ENCODE results near the gene DNASE1.

Gene DNASE1

DNA sequence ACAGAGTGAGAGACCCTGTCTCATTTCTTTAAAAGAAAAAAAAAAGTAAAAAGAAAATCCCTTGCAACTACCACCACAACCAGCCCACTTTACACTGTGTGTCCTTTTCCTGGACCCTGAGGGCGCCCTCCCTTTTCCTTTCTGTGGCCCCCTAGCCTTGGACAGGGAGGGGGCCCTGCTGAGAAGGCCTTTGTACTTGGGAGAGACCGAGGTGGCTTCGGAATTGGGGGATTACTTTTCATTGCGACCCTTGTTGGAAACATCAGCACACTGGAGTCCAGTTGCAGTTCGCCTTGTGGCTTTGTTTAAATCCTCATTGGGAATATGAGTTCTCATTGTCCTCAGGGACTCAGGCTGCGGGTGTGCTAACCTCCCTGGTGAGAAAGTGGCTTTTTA, 9.4 kb upstream of the DNASE1 start:
- TF ChIP-seq, protein P1, sequence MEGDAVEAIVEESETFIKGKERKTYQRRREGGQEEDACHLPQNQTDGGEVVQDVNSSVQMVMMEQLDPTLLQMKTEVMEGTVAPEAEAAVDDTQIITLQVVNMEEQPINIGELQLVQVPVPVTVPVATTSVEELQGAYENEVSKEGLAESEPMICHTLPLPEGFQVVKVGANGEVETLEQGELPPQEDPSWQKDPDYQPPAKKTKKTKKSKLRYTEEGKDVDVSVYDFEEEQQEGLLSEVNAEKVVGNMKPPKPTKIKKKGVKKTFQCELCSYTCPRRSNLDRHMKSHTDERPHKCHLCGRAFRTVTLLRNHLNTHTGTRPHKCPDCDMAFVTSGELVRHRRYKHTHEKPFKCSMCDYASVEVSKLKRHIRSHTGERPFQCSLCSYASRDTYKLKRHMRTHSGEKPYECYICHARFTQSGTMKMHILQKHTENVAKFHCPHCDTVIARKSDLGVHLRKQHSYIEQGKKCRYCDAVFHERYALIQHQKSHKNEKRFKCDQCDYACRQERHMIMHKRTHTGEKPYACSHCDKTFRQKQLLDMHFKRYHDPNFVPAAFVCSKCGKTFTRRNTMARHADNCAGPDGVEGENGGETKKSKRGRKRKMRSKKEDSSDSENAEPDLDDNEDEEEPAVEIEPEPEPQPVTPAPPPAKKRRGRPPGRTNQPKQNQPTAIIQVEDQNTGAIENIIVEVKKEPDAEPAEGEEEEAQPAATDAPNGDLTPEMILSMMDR (IDR thresholded peaks at IDR 0.05; ENCODE audit: low read depth, low read length) = no peak
- H3K36me3 ChIP-seq = no peaks in the 10 kb centered on the region; the same call in 1 of the 2 replicates
- H3K9me3 ChIP-seq (ENCODE audit: severe bottlenecking) = no peaks in the 10 kb centered on the region
- no peak for DNase-seq
- no peaks in the 10 kb centered on the region for H3K27me3 ChIP-seq (ENCODE audit: insufficient read depth, low read depth, severe bottlenecking)
- no peak overlapping the region for H3K27ac ChIP-seq
- no peak overlapping the region for H3K4me3 ChIP-seq (ENCODE audit: low read depth, low read length)

DNA sequence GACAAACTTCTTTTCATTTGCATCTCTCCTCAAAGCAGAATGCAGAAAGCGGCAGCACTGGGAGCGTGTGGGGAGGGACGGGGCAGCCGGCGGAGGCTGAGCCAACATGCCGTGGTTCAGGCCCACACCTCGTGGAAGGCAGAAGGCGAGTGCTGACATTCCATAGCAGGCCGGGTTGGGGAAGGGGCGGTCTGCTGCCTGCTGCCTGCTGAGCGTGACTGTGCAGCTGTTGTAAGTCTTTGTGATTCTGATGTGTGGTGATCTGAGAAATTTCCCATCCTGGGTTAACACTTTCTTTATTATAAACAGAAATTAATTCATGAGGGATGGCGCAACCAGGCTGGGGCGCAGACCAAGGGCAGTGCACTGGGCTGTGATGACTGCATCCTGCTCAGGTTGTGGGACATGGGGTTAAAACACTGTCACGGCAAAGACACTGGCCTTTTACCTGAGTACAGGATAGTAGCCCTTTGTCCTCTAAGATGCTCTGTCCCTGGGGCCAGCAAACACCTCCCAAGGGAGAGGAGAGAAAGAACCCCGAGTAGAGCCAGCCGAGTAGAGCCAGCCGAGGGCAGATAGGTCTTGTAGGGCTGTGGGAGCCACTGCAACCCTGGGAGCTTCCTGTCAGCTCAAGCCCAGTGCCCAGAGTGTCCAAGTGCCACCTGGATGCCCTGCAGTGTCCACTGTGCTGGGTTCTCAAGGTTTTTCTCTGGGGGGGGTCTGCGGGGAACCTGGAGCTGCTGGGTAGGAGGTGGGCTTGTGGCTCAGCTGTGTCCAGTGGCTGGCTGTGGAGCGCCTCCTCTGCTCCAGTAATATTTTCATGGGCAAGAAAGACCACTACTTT, 8.8 kb upstream of the DNASE1 start:
- TF ChIP-seq, protein P1 (IDR thresholded peaks at IDR 0.05; ENCODE audit: low read depth, low read length) = no peak
- Histone ChIP-seq H3K36me3 (no peaks in the 10 kb centered on the region; the same call in 1 of the 2 replicates), H3K9me3 (ENCODE audit: severe bottlenecking) (no peaks in the 10 kb centered on the region), H3K27ac (no peak overlapping the region), H3K4me3 (ENCODE audit: low read depth, low read length) (no peak overlapping the region), H3K27me3 (ENCODE audit: insufficient read depth, low read depth, severe bottlenecking) (no peaks in the 10 kb centered on the region)
- no peak for DNase-seq

DNA sequence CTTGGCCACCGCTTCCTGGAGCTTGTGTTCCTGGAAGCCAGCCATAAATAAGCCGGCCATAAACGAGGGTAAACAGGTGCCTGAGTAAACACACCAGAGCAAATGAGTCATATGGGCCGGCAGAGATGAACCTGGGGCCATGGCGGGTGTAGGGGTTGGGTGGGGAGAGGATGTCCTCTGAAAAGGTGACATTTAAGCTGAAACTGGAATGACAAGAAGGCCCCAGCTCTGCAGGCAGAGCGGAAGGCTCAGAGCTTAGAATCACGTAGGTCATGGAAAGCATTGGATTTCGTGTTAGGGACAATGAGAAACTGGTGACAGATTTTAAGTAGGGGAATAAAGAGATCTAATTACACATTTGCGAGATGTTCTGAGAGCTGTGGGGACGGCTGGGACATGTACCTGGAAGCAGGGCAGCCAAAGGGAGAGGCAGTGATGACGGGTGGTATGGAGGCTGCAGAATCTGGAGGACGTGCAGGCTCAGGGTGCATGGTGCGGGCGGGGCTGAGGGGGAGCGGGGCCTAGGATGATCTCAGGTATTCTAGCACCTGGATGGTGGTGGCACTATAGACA, 8.1 kb upstream of the DNASE1 start:
- H3K27me3 ChIP-seq (ENCODE audit: insufficient read depth, low read depth, severe bottlenecking) = no peaks in the 10 kb centered on the region
- no peaks in the 10 kb centered on the region; the same call in 1 of the 2 replicates for H3K36me3 ChIP-seq
- H3K9me3 ChIP-seq (ENCODE audit: severe bottlenecking) = no peaks in the 10 kb centered on the region
- DNase-seq = no peak
- no peak overlapping the region for H3K27ac ChIP-seq
- H3K4me3 ChIP-seq (ENCODE audit: low read depth, low read length) = no peak overlapping the region
- TF ChIP-seq, protein P1 (IDR thresholded peaks at IDR 0.05; ENCODE audit: low read depth, low read length) = no peak

DNA sequence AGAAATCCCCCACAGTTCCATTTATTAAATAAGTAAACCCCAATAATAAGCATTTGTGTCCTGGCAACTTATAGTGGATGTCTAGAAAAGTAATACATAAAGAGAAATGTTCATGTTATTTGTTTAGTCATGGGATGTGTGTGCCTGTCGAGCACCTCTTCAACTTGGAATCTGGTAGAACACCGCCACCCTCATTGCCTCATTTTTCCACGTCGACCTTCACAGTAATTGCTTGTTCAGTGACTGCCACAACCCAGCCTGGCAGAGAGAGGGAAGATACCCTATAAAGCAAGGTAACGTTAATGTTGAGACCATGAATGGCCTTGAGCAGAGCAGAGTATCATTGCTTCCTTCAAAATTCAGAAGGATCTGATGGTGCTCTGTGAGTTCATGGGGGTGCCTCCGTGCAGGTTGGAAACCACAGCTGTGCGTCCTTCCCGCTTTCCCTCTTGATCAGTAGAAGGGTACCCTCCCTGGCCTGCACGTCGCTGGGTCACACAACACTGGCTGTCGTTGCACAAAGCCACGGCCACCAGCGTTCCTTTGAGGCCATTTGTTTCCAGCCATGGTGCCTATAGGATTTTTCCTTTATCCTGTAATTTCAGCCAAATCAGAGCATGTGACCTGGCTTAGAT, 3.7 kb upstream of the DNASE1 start:
- Histone ChIP-seq H3K36me3 (peaks cover 25% of the 10 kb centered on the region), H3K27me3 (ENCODE audit: insufficient read depth, low read depth, severe bottlenecking) (no peaks in the 10 kb centered on the region), H3K4me3 (ENCODE audit: low read depth, low read length) (no peak overlapping the region), H3K27ac (no peak overlapping the region), H3K9me3 (ENCODE audit: severe bottlenecking) (no peaks in the 10 kb centered on the region)
- TF ChIP-seq, protein P1 (IDR thresholded peaks at IDR 0.05; ENCODE audit: low read depth, low read length) = no peak
- no peak for DNase-seq

DNA sequence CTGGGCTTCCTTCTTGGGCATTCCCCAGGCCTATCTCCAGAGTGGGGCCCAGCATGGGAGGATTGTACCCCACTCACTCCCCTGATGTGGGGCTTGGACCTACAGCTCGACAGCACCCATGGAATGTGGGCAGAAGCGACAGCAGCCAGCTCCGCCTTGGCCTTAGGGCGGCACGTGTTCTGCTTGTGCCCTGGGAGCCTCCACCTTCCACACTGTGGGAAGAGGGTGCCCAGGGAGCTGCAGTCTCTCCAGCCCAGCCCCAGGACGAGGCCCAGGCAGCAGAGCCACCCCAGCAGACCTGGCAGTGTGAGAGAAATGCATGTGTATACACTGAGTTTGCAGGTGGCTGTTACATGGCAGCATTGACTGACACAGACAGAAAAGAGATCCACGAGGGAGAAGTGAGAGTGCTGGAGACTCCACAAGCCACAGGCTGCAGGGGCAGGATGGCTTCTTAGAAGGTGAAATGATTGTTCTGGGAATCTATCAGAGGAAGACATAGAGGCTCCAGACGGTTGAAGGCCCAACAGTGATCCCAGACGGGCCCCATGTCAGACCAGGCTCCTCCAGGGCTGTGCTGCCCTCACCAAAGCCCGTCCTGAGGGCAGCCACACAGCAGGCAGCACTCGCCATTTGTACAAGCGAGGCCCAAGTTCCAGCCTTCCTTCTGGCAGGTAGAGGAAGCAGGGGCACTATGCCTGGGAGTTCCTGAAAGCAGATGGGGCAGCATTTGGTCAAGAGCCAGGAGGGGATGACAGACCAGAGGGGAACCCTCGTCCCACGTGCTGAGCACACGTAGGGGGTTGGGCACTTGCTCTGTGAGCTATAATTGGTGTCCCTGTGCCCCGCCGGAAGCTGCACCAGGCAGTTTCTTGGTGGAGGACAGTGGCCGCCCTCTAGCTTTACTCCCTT, 2.8 kb upstream of the DNASE1 start:
- H3K4me3 ChIP-seq (ENCODE audit: low read depth, low read length) = no peak overlapping the region
- H3K36me3 ChIP-seq = peaks cover 31% of the 10 kb centered on the region
- TF ChIP-seq, protein P1 (IDR thresholded peaks at IDR 0.05; ENCODE audit: low read depth, low read length) = no peak
- H3K27me3 ChIP-seq (ENCODE audit: insufficient read depth, low read depth, severe bottlenecking) = no peaks in the 10 kb centered on the region
- no peak for DNase-seq
- no peaks in the 10 kb centered on the region for H3K9me3 ChIP-seq (ENCODE audit: severe bottlenecking)
- H3K27ac ChIP-seq = no peak overlapping the region

Data from WERI-Rb-1 (cell line).